SH-SY5Y (cell line): ENCODE measurements around the gene CATSPER4.

Experiments used
- GATA2 ChIP-seq: IDR thresholded peaks from 2 replicates; pipeline ENCODE4 v1.6.1; 2011; ENCODE audit warnings: mild to moderate bottlenecking, low read depth, low read length
- GATA3 ChIP-seq: IDR thresholded peaks from 2 replicates; pipeline ENCODE4 v1.6.1; 2011; ENCODE audit warnings: low read depth, mild to moderate bottlenecking, low read length, moderate library complexity

GRCh38 chr1:26212726-26213125 lies 22.3 kb downstream of the CATSPER4 start:
- TF ChIP-seq GATA2, result no peak
- no peak for TF ChIP-seq GATA3
